Measurements from ENCODE around the gene SETBP1. TPM values are rescaled to one million over a fixed set of nuclear protein-coding genes. Genes with fewer than 3 reads are reported as not detected.

Gene SETBP1
- total and polyA plus RNA-seq, 2 of the 13 experiments (the other 11 are each of a cell fraction or from before 2014, with no cell fraction given) = 0.18 to 0.65 TPM

GRCh38 chr18:44955825-44956224 lies 275.1 kb downstream of the SETBP1 start:
- FAIRE-seq = no peak
- TF ChIP-seq REST (IDR thresholded peaks at IDR 0.05; ENCODE audit: borderline replicate concordance in 1 of 2, low read depth in 1 of 2, low read length in 2 of 2) = peak in 1 of 2 experiments; percentile 25; a peak in 1 of 4 replicates
- TF ChIP-seq GLI4 (CRISPR knock-in tag; IDR thresholded peaks at IDR 0.05; ENCODE audit: borderline replicate concordance) = no peak
- intact Hi-C loops (cut with micrococcal nuclease; ENCODE audit: unreplicated experiment) = no loop called here

GRCh38 chr18:44957025-44957424 lies 276.3 kb downstream of the SETBP1 start:
- in situ Hi-C loops (cut with HindIII; ENCODE audit: extremely low pct_ligation_motif_present, low pct_unique_long_range_greater_than_20kb) (no loop called here), intact Hi-C loops (cut with micrococcal nuclease; ENCODE audit: unreplicated experiment) (no loop called here)
- Histone ChIP-seq H3K4me1 (ENCODE audit: insufficient read depth, low read length) (no peaks in the 10 kb centered on the region), H3K79me2 (ENCODE audit: insufficient read depth, low read length) (no peaks in the 10 kb centered on the region), H3K27me3 (ENCODE audit: control insufficient read depth in 1 of 2, insufficient read depth in 2 of 2, low read length in 2 of 2) (no peaks in the 10 kb centered on the region), H3K4me3 (replicated peaks in 1 of 3; ENCODE audit: insufficient read depth in 1 of 3, low read depth in 2 of 3, low read length in 3 of 3) (no peak overlapping the region), H3K9me3 (ENCODE audit: low read length) (peaks cover 4% of the 10 kb centered on the region; the same call in 1 of the 2 replicates), H2AFZ (ENCODE audit: low read length) (no peak overlapping the region), H3K27ac (ENCODE audit: extremely low read length, insufficient read depth, low read length) (no peak overlapping the region), H3K4me2 (ENCODE audit: low read depth, low read length) (no peak overlapping the region), H4K20me1 (ENCODE audit: insufficient read depth, low read length) (no peaks in the 10 kb centered on the region), H3K36me3 (replicated peaks in 1 of 2; ENCODE audit: control insufficient read depth in 1 of 2, insufficient read depth in 2 of 2, low read length in 2 of 2) (no peaks in the 10 kb centered on the region), H3K9ac (ENCODE audit: insufficient read depth, low read depth, low read length) (no peak overlapping the region)
- FAIRE-seq (no peak), ATAC-seq (no peak), DNase-seq (ENCODE audit: low spot score) (no peak)
- TF ChIP-seq PCBP1 (IDR thresholded peaks at IDR 0.05; ENCODE audit: borderline replicate concordance, low read depth, low read length) (no peak), ZNF510 (CRISPR knock-in tag; IDR thresholded peaks at IDR 0.05; ENCODE audit: low read depth) (no peak)
- no TSS peak for BruUV-seq (replicated peaks)
- CTCF ChIA-PET (ENCODE audit: low intra/inter-chr PET ratio, low total read pairs) = no interaction called here
- POLR2A ChIA-PET = no interaction called here
- 20% methylated on average over 1 of the region's 1 CpG for WGBS (ENCODE audit: low lambda C conversion rate)

More at GRCh38 chr18:44955825-44956224, 275.1 kb downstream of the SETBP1 start:
- Histone ChIP-seq H3K9ac (ENCODE audit: insufficient read depth, low read depth, low read length) (no peak overlapping the region), H3K27me3 (ENCODE audit: control insufficient read depth in 1 of 2, insufficient read depth in 2 of 2, low read length in 2 of 2) (no peaks in the 10 kb centered on the region), H3K79me2 (ENCODE audit: insufficient read depth, low read length) (no peaks in the 10 kb centered on the region), H4K20me1 (ENCODE audit: insufficient read depth, low read length) (no peaks in the 10 kb centered on the region), H3K4me1 (ENCODE audit: insufficient read depth, low read length) (no peaks in the 10 kb centered on the region), H2AFZ (ENCODE audit: low read length) (no peak overlapping the region), H3K4me2 (ENCODE audit: low read depth, low read length) (no peak overlapping the region), H3K4me3 (replicated peaks in 1 of 3; ENCODE audit: insufficient read depth in 1 of 3, low read depth in 2 of 3, low read length in 3 of 3) (no peak overlapping the region), H3K36me3 (replicated peaks in 1 of 2; ENCODE audit: control insufficient read depth in 1 of 2, insufficient read depth in 2 of 2, low read length in 2 of 2) (no peaks in the 10 kb centered on the region), H3K27ac (ENCODE audit: extremely low read length, insufficient read depth, low read length) (no peak overlapping the region), H3K9me3 (ENCODE audit: low read length) (peaks cover 4% of the 10 kb centered on the region; the same call in 1 of the 2 replicates)
- ChIA-PET POLR2A (no interaction called here), CTCF (ENCODE audit: low intra/inter-chr PET ratio, low total read pairs) (no interaction called here)
- in situ Hi-C loops (cut with HindIII; ENCODE audit: extremely low pct_ligation_motif_present, low pct_unique_long_range_greater_than_20kb) = no loop called here
- 44% methylated on average over 1 of the region's 1 CpG for WGBS (ENCODE audit: low lambda C conversion rate)
- ATAC-seq = no peak
- no TSS peak for BruUV-seq (replicated peaks)
- DNase-seq (ENCODE audit: low spot score) = no peak
